ENCODE data around the gene ACTR1A. TPM values are rescaled to one million over a fixed set of nuclear protein-coding genes. Genes with fewer than 3 reads are reported as not detected.

Gene ACTR1A
- total RNA-seq, 1 experiment from 2014 or later = 93.6 TPM

GRCh38 chr10:102537367-102537766 is 34.9 kb upstream of the ACTR1A start:
- Mint-ChIP-seq H3K27ac (no peak overlapping the region), H3K9me3 (no peaks in the 10 kb centered on the region), H3K36me3 (no peaks in the 10 kb centered on the region), H3K27me3 (ENCODE audit: low read depth) (no peaks in the 10 kb centered on the region), H3K4me3 (no peak overlapping the region), H3K4me1 (no peaks in the 10 kb centered on the region)
- TF ChIP-seq, protein P1, sequence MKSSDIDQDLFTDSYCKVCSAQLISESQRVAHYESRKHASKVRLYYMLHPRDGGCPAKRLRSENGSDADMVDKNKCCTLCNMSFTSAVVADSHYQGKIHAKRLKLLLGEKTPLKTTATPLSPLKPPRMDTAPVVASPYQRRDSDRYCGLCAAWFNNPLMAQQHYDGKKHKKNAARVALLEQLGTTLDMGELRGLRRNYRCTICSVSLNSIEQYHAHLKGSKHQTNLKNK (CRISPR knock-in tag; IDR thresholded peaks at IDR 0.05) = no peak
- TF ChIP-seq ZNF532 (CRISPR knock-in tag; IDR thresholded peaks at IDR 0.05; ENCODE audit: borderline replicate concordance) (no peak), AFF4 (CRISPR knock-in tag; IDR thresholded peaks at IDR 0.05; ENCODE audit: borderline replicate concordance) (no peak), ATF6 (CRISPR knock-in tag; IDR thresholded peaks at IDR 0.05) (no peak), ZNF317 (CRISPR knock-in tag; IDR thresholded peaks at IDR 0.05; ENCODE audit: borderline replicate concordance, low read depth) (no peak), HMGA2 (CRISPR knock-in tag; IDR thresholded peaks at IDR 0.05) (no peak), GTF2I (CRISPR knock-in tag; conservative IDR thresholded peaks at IDR 0.05) (no peak), NR2C2 (CRISPR knock-in tag; IDR thresholded peaks at IDR 0.05) (no peak), ZNF263 (CRISPR knock-in tag; IDR thresholded peaks at IDR 0.05; ENCODE audit: low read depth) (no peak), NFATC4 (CRISPR knock-in tag; IDR thresholded peaks at IDR 0.05) (no peak), FOXP4 (CRISPR knock-in tag; IDR thresholded peaks at IDR 0.05) (no peak), GRHL2 (CRISPR knock-in tag; IDR thresholded peaks at IDR 0.05; ENCODE audit: insufficient replicate concordance, severe bottlenecking) (no peak), USF1 (CRISPR knock-in tag; IDR thresholded peaks at IDR 0.05) (no peak), USF2 (CRISPR knock-in tag; IDR thresholded peaks at IDR 0.05) (no peak), ZNF396 (CRISPR knock-in tag; IDR thresholded peaks at IDR 0.05; ENCODE audit: borderline replicate concordance) (no peak)
- TF ChIP-seq, protein P2, sequence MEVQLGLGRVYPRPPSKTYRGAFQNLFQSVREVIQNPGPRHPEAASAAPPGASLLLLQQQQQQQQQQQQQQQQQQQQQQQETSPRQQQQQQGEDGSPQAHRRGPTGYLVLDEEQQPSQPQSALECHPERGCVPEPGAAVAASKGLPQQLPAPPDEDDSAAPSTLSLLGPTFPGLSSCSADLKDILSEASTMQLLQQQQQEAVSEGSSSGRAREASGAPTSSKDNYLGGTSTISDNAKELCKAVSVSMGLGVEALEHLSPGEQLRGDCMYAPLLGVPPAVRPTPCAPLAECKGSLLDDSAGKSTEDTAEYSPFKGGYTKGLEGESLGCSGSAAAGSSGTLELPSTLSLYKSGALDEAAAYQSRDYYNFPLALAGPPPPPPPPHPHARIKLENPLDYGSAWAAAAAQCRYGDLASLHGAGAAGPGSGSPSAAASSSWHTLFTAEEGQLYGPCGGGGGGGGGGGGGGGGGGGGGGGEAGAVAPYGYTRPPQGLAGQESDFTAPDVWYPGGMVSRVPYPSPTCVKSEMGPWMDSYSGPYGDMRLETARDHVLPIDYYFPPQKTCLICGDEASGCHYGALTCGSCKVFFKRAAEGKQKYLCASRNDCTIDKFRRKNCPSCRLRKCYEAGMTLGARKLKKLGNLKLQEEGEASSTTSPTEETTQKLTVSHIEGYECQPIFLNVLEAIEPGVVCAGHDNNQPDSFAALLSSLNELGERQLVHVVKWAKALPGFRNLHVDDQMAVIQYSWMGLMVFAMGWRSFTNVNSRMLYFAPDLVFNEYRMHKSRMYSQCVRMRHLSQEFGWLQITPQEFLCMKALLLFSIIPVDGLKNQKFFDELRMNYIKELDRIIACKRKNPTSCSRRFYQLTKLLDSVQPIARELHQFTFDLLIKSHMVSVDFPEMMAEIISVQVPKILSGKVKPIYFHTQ (CRISPR knock-in tag; IDR thresholded peaks at IDR 0.05) = no peak
- TF ChIP-seq, protein P3, sequence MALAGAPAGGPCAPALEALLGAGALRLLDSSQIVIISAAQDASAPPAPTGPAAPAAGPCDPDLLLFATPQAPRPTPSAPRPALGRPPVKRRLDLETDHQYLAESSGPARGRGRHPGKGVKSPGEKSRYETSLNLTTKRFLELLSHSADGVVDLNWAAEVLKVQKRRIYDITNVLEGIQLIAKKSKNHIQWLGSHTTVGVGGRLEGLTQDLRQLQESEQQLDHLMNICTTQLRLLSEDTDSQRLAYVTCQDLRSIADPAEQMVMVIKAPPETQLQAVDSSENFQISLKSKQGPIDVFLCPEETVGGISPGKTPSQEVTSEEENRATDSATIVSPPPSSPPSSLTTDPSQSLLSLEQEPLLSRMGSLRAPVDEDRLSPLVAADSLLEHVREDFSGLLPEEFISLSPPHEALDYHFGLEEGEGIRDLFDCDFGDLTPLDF (CRISPR knock-in tag; IDR thresholded peaks at IDR 0.05) = no peak
- DNase-seq (ENCODE audit: low spot score) = no peak
- POLR2A ChIA-PET = no interaction called here
- ATAC-seq = no peak
- CTCF ChIA-PET = no interaction called here
